Endothelial cell of umbilical vein (primary cell): ENCODE measurements around the gene PLA2G4B. TPM values are rescaled to one million over a fixed set of nuclear protein-coding genes. Genes with fewer than 3 reads are reported as not detected.

Experiments
- BruUV-seq: library from RNA; stranded (reverse); fragments of 400-500 nt; replicated peaks from 2 replicates; lab custom pipeline; 2021; lab: Mats Ljungman, UMichigan
- CTCF ChIA-PET: fragments of 300-600, 350-600 bp; sonication (Branson Sonifier 250); formaldehyde crosslinking; loops from one replicate; lab custom pipeline; 2021; ENCODE audit warnings: antibody characterized with exemption, inconsistent platforms; lab: Charles Lee
- POLR2A ChIA-PET: fragments of 300-600, 350-600 bp; sonication (Branson Sonifier 250); formaldehyde crosslinking; loops from one replicate; lab custom pipeline; 2021; ENCODE audit warnings: antibody characterized with exemption, inconsistent platforms; lab: Charles Lee
- DNase-seq: peaks from one replicate; pipeline ENCODE4 v3.0.0-alpha.2; 2011; ENCODE audit warnings: low read depth, low spot score
- FAIRE-seq: peaks from 2 replicates; lab custom pipeline; 2011; peaks lifted over from hg19 to GRCh38; lab: Jason Lieb, UNC
- H2AFZ ChIP-seq: 2 replicates; pipeline ENCODE4 v1.6.0; 2012; ENCODE audit warnings: low read depth, low read length, control low read depth, inconsistent platforms
- H3K27ac ChIP-seq: 2 replicates; pipeline ENCODE4 v1.5.1; 2011; ENCODE audit warnings: low read depth, mild to moderate bottlenecking, control low read depth, low read length, moderate library complexity; ENCODE audit not compliant: insufficient read depth
- H3K27me3 ChIP-seq, 2 experiments: 2 replicates each; pipeline versions ENCODE4 v1.6.0 to v1.6.1; 2011; ENCODE audit warnings: low read length in 2 of 2, mixed read lengths in 1 of 2; ENCODE audit not compliant: control insufficient read depth in 2 of 2, insufficient read depth in 2 of 2
- H3K36me3 ChIP-seq, 2 experiments: 2 replicates in 1 of 2; 3 replicates in 1 of 2; pipeline ENCODE4 v1.5.1; 2011; ENCODE audit warnings: low read length in 2 of 2, mild to moderate bottlenecking in 1 of 2, moderate library complexity in 1 of 2; ENCODE audit not compliant: control insufficient read depth in 2 of 2, insufficient read depth in 2 of 2; ENCODE audit errors: extremely low read depth in 1 of 2
- H3K4me1 ChIP-seq: 3 replicates; pipeline ENCODE4 v1.5.1; 2011; ENCODE audit warnings: mild to moderate bottlenecking, low read length; ENCODE audit not compliant: control insufficient read depth, insufficient read depth; ENCODE audit errors: extremely low read depth
- H3K4me2 ChIP-seq: 2 replicates; pipeline ENCODE4 v1.6.1; 2011; ENCODE audit warnings: low read length, control low read depth, mixed read lengths; ENCODE audit not compliant: insufficient read depth
- H3K4me3 ChIP-seq, 3 experiments: fragments of 200-600 bp in 1 of 3; sonication (generic), shearing (Covaris generic) in 1 of 3; replicated peaks in 1 of 3; 2 replicates each; pipeline ENCODE4 v1.5.1; 2011 to 2016; ENCODE audit warnings: control low read depth in 3 of 3, low read length in 3 of 3, mild to moderate bottlenecking in 2 of 3, inconsistent platforms in 1 of 3, low read depth in 1 of 3, moderate library complexity in 1 of 3; ENCODE audit not compliant: insufficient read depth in 1 of 3
- H3K79me2 ChIP-seq: 2 replicates; pipeline ENCODE4 v1.6.0; 2012; ENCODE audit warnings: low read length, inconsistent platforms; ENCODE audit not compliant: control insufficient read depth, insufficient read depth
- H3K9ac ChIP-seq: replicated peaks from 2 replicates; pipeline ENCODE3; 2011; ENCODE audit warnings: low read length, control low read depth; ENCODE audit not compliant: insufficient read depth; ENCODE audit errors: extremely low read depth
- H3K9me1 ChIP-seq: replicated peaks from 3 replicates; pipeline ENCODE4 v1.6.0; 2011; ENCODE audit warnings: mild to moderate bottlenecking, low read length; ENCODE audit not compliant: control insufficient read depth, insufficient read depth; ENCODE audit errors: extremely low read depth
- H3K9me3 ChIP-seq: replicated peaks from 2 replicates; pipeline ENCODE4 v1.5.1; 2012; ENCODE audit warnings: low read length, inconsistent platforms; ENCODE audit not compliant: control insufficient read depth, insufficient read depth
- H4K20me1 ChIP-seq: replicated peaks from 2 replicates; pipeline ENCODE3; 2011; ENCODE audit warnings: mild to moderate bottlenecking, low read length; ENCODE audit not compliant: control insufficient read depth, insufficient read depth; ENCODE audit errors: extremely low read depth
- CTCF ChIP-seq, 2 donors: IDR thresholded peaks; 1 replicate in 1 of 2; 2 replicates in 1 of 2; pipeline ENCODE4 v1.5.1; 2011; ENCODE audit warnings: low read length in 2 of 2, mild to moderate bottlenecking in 2 of 2, moderate library complexity in 2 of 2, control low read depth in 1 of 2, inconsistent platforms in 1 of 2, low read depth in 1 of 2; ENCODE audit not compliant: insufficient read depth in 1 of 2; ENCODE audit errors: extremely low read depth in 1 of 2
- EZH2 ChIP-seq: IDR thresholded peaks from 2 replicates; pipeline ENCODE4 v1.6.1; 2012; ENCODE audit warnings: borderline replicate concordance, low read depth, mild to moderate bottlenecking, moderate library complexity, low read length, inconsistent platforms; ENCODE audit not compliant: severe bottlenecking
- FOS ChIP-seq: IDR thresholded peaks from 2 replicates; pipeline ENCODE4 v1.6.1; 2011; ENCODE audit warnings: mild to moderate bottlenecking, low read length, moderate library complexity, borderline replicate concordance; ENCODE audit not compliant: insufficient read depth
- GATA2 ChIP-seq: IDR thresholded peaks from 2 replicates; pipeline ENCODE4 v1.7.0; 2011; ENCODE audit warnings: low read depth, mild to moderate bottlenecking, moderate library complexity, mixed read lengths, low read length; ENCODE audit not compliant: insufficient read length, insufficient read depth
- JUN ChIP-seq: IDR thresholded peaks from 2 replicates; pipeline ENCODE4 v1.6.1; 2011; ENCODE audit warnings: borderline replicate concordance, low read depth; ENCODE audit not compliant: insufficient read length, insufficient read depth
- MAX ChIP-seq: IDR thresholded peaks from 2 replicates; pipeline ENCODE4 v1.6.1; 2011; ENCODE audit not compliant: insufficient read depth, insufficient read length
- MYC ChIP-seq: IDR thresholded peaks from one replicate; pipeline ENCODE4 v1.6.1; 2011; ENCODE audit warnings: mild to moderate bottlenecking, low read depth, low read length
- POLR2A ChIP-seq: IDR thresholded peaks from 2 replicates; pipeline ENCODE4 v1.6.1; 2012; ENCODE audit warnings: low read depth, mild to moderate bottlenecking, control low read depth, low read length
- POLR2AphosphoS5 ChIP-seq: IDR thresholded peaks from 2 replicates; pipeline ENCODE4 v1.6.1; 2012; ENCODE audit warnings: low read depth, mild to moderate bottlenecking, control low read depth, low read length, moderate library complexity; ENCODE audit not compliant: insufficient read depth
- dilution Hi-C: fragments of 300-500 bp; cut with MboI; formaldehyde crosslinking; loops from one replicate; pipeline ENCODE4 v1.15.0; 2019; ENCODE audit warnings: low sequenced_read_pairs; ENCODE audit not compliant: extremely low pct_ligation_motif_present
- intact Hi-C: fragments of 100-400 bp; cut with micrococcal nuclease; formaldehyde crosslinking; loops from one replicate; pipeline ENCODE4 v1.10.0; 2022
- polyA plus RNA-seq, 4 experiments: library from polyadenylated mRNA; depleted of rRNA in 3 of 4; stranded (reverse) in 3 of 4; unstranded in 1 of 4; fragments of >200 nt; gene quantifications; 2 replicates each; pipeline versions ENCODE4 v1.2.1 to v1.2.3, GENCODE V29; 2011 to 2012; ENCODE audit warnings: missing spikeins in 1 of 4
- total RNA-seq: library from RNA; stranded (reverse); gene quantifications from 2 replicates; pipeline ENCODE4 v1.2.3, GENCODE V29; 2021

PLA2G4B gene
- total and polyA plus RNA-seq, 2 donors (not counting 3 experiments of a cell fraction or from before 2014, with no cell fraction given): 4.0 to 7.9 TPM

- peaks cover 0 to 47% of the 10 kb centered on the region in 2 experiments for H3K36me3 ChIP-seq
- no peak for TF ChIP-seq FOS
- TF ChIP-seq POLR2AphosphoS5: no peak
- TF ChIP-seq CTCF (IDR thresholded peaks at IDR 0.05; ENCODE audit: extremely low read depth in 1 of 2, insufficient read depth in 1 of 2, low read depth in 1 of 2, low read length in 2 of 2): no peak
- no peak for TF ChIP-seq GATA2
- TF ChIP-seq POLR2A: no peak
- no peak for TF ChIP-seq MYC
- TF ChIP-seq JUN: no peak
- no peak for TF ChIP-seq EZH2
- no peak for TF ChIP-seq MAX
- CTCF ChIA-PET: no interaction called here
- no peak overlapping the region for H3K27ac ChIP-seq
- POLR2A ChIA-PET: no interaction called here
- DNase-seq (no peak), FAIRE-seq (no peak)
- intact Hi-C loops: no loop called here
- H3K4me3 ChIP-seq: no peak overlapping the region
- H2AFZ ChIP-seq: no peak overlapping the region
- no peak overlapping the region for H3K9ac ChIP-seq
- no peaks in the 10 kb centered on the region for H4K20me1 ChIP-seq
- dilution Hi-C loops: no loop called here
- no peak overlapping the region for H3K4me2 ChIP-seq
- H3K79me2 ChIP-seq: no peaks in the 10 kb centered on the region
- BruUV-seq: no TSS peak
- H3K9me3 ChIP-seq: no peaks in the 10 kb centered on the region
- no peaks in the 10 kb centered on the region for H3K4me1 ChIP-seq
- no peaks in the 10 kb centered on the region for H3K9me1 ChIP-seq
- no peaks in the 10 kb centered on the region for H3K27me3 ChIP-seq
Observed at GRCh38 chr15:41872166-41872747, 33.6 kb downstream of the PLA2G4B start.
